PFSK-1 (cell line): Measurements from ENCODE around the gene MGAT4B.

Source experiments
- FOXP2 ChIP-seq: optimal IDR thresholded peaks from 2 replicates; pipeline ENCODE3; 2011; ENCODE audit warnings: borderline replicate concordance, control low read depth, inconsistent platforms; ENCODE audit not compliant: insufficient read depth; ENCODE audit errors: extremely low read length, extremely low read depth
- POLR2AphosphoS5 ChIP-seq: IDR thresholded peaks from 2 replicates; pipeline ENCODE4 v1.6.1; 2012; ENCODE audit warnings: low read depth, mild to moderate bottlenecking, control low read depth, low read length, moderate library complexity
- SIN3A ChIP-seq: IDR thresholded peaks from 2 replicates; pipeline ENCODE4 v1.6.1; 2012; ENCODE audit warnings: mild to moderate bottlenecking, low read length, moderate library complexity, borderline replicate concordance; ENCODE audit not compliant: insufficient read depth
- TAF1 ChIP-seq: IDR thresholded peaks from 2 replicates; pipeline ENCODE4 v1.6.1; 2012; ENCODE audit warnings: low read length, control low read depth, borderline replicate concordance; ENCODE audit not compliant: insufficient read depth
- TF ChIP-seq, protein P1 (sequence below), 2 experiments: IDR thresholded peaks; 2 replicates each; pipeline versions ENCODE4 v1.6.1 to v1.8.0; 2011 to 2012; ENCODE audit warnings: low read depth in 2 of 2, low read length in 2 of 2, control low read depth in 1 of 2, inconsistent platforms in 1 of 2, mild to moderate bottlenecking in 1 of 2, moderate library complexity in 1 of 2; ENCODE audit not compliant: insufficient read depth in 1 of 2

MGAT4B gene

DNA sequence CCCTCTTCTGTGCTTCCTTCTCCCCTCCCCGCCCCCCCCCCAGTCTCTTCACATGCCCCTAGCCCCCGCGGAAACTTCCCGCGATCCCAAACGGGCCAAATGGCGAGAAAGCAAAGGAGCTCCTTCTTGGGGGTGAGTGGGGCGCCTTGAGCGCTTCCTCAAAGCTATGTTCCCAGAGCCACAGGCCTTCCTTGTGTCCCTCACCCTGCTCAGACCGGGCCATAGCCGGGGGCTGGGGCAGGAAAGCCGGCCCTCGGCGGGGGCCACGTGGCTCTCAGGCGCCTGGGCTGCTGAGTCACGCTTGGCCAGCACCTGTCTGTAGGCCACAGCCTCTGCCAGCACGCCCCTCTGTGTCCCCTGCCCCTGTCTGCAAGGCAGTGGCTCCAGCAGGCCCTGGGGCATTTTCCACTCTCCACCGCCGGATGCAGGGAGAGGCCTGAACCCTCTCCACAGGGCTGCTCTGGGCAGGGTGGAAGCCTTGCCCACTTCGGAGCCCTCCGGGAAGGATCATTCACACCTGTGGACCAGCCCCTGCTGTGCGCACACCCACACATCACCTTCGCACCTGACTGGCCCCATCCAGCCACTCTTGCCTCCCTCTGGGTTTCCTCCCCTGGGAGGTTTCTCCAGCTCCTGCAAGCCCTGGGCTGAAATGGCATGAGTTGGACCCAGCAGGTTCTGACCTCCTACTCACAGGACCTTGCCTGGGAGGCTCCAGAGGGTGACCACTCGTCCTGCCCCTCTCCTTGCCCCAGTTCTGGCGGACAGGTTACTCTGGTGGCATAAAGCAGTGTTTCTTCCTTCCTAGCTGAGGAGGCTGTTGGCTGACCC is 12.8 kb upstream of the MGAT4B start:
- TF ChIP-seq POLR2AphosphoS5 (no peak), SIN3A (no peak), FOXP2 (no peak), TAF1 (no peak)
- TF ChIP-seq, protein P1, sequence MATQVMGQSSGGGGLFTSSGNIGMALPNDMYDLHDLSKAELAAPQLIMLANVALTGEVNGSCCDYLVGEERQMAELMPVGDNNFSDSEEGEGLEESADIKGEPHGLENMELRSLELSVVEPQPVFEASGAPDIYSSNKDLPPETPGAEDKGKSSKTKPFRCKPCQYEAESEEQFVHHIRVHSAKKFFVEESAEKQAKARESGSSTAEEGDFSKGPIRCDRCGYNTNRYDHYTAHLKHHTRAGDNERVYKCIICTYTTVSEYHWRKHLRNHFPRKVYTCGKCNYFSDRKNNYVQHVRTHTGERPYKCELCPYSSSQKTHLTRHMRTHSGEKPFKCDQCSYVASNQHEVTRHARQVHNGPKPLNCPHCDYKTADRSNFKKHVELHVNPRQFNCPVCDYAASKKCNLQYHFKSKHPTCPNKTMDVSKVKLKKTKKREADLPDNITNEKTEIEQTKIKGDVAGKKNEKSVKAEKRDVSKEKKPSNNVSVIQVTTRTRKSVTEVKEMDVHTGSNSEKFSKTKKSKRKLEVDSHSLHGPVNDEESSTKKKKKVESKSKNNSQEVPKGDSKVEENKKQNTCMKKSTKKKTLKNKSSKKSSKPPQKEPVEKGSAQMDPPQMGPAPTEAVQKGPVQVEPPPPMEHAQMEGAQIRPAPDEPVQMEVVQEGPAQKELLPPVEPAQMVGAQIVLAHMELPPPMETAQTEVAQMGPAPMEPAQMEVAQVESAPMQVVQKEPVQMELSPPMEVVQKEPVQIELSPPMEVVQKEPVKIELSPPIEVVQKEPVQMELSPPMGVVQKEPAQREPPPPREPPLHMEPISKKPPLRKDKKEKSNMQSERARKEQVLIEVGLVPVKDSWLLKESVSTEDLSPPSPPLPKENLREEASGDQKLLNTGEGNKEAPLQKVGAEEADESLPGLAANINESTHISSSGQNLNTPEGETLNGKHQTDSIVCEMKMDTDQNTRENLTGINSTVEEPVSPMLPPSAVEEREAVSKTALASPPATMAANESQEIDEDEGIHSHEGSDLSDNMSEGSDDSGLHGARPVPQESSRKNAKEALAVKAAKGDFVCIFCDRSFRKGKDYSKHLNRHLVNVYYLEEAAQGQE (IDR thresholded peaks at IDR 0.05; ENCODE audit: insufficient read depth in 1 of 2, low read depth in 2 of 2, low read length in 2 of 2) = no peak

DNA sequence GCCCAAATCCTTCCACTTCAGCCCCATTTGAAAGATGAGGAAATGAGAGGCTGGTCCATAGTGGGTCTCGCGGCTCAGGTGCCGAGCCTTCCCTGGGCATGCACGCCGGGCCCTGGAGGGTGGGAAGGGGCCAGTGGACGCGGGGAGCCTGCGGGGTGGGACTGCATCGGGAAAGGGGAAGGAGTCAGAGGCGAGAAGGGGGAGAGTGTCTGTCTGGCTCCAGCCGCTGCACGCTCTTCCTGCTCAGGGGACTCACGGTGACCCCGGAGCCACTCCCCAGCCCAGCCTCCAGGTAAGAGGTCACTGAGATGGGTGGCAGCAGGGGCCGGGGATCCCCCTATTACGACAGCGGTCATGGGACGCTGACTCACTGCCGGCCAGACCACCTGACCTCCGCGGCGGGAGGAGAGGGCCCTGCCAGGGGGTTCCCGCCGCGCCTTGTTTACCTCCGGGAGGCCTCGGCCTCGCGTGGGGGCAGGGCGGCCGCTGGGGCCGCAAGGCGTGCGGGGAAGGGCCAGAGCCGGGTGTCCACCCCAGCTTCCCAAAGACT is 12.2 kb upstream of the MGAT4B start:
- peak; percentile 46; the same call in 1 of the 2 replicates for TF ChIP-seq POLR2AphosphoS5
- no peak for TF ChIP-seq SIN3A
- no peak for TF ChIP-seq TAF1
- no peak for TF ChIP-seq FOXP2
- TF ChIP-seq, protein P1 (IDR thresholded peaks at IDR 0.05; ENCODE audit: insufficient read depth in 1 of 2, low read depth in 2 of 2, low read length in 2 of 2) = 0 out of 4 replicates have a peak, but pooled peaks of 1 of the 2 experiments have one; percentile 19

DNA sequence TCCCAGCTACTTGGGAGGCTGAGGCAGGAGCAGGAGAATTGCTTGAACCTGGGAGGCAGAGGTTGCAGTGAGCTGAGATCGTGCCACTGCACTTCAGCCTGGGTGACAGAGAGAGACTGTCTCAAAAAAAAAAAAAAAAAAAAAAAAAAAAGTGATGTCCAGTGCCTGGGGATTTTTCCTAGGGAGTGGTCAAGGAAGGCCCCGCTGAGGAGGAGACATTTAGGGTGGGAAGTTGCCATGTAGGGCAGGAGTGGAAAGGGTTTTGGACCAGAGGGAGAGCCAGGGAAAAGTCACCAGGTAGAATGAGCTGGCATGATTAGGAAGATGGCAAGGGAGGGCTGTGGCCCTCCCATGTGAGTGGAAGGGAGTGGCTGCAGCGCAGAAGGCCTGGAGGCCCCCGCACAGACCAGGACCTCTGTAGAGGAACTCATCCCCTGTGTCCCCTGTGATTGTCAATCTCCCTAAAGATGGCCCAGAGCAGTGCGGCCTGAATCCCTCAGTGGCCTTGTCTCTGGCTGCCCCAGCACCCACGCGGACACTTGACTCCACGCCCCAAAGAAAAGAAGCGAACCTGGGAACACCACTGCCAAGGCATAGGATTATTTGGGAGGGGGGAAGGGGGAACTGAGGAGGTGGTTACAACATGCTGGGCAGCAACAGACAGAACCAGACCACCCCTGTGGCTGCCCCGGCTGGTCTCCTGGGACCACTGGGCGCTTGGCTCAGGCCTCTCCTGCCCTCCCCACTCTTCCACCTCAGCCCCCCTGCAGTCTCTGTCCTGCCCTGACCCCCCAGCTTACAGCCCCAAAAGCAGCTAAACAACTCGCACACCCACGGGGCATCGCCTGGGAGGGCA is 11.5 kb upstream of the MGAT4B start:
- no peak for TF ChIP-seq FOXP2
- TF ChIP-seq, protein P1 (IDR thresholded peaks at IDR 0.05; ENCODE audit: insufficient read depth in 1 of 2, low read depth in 2 of 2, low read length in 2 of 2) = no peak
- no peak for TF ChIP-seq SIN3A
- TF ChIP-seq POLR2AphosphoS5 = no peak
- no peak for TF ChIP-seq TAF1

DNA sequence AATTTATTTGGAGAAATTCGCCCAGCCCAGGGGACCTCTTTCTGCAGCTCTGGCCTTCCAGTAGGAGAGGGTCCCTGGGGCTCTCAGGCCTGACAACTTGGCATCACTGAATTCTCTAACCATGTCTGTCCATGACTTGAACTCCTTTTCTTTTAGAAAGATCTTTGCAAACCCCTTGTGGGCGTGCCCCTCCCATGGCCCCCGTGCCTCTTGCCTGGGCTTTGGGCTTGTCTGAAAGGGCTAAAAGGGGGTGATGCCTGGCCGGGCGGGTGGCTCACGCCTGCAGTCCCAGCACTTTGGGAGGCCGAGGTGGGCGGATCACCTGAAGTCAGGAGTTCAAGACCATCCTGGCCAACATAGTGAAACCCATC is 10.8 kb upstream of the MGAT4B start:
- TF ChIP-seq POLR2AphosphoS5 (no peak), FOXP2 (no peak), SIN3A (no peak), TAF1 (no peak)
- TF ChIP-seq, protein P1 (IDR thresholded peaks at IDR 0.05; ENCODE audit: insufficient read depth in 1 of 2, low read depth in 2 of 2, low read length in 2 of 2) = no peak
